ENCODE measurements around the gene PRR18. TPM values are rescaled to one million over a fixed set of nuclear protein-coding genes. Genes with fewer than 3 reads are reported as not detected.

PRR18 gene
- total and polyA plus RNA-seq, 9 of the 15 experiments (the other 6 are each of a cell fraction or from before 2014, with no cell fraction given), result not detected

- no peaks in the 10 kb centered on the region for H3K9me3 ChIP-seq (replicated peaks; ENCODE audit: control insufficient read depth, insufficient read depth, low read depth, low read length)
- H3K36me3 ChIP-seq (ENCODE audit: control insufficient read depth, insufficient read depth, low read length), result no peaks in the 10 kb centered on the region
- H3K4me1 ChIP-seq (replicated peaks in 1 of 2; ENCODE audit: control insufficient read depth in 2 of 2, insufficient read depth in 2 of 2, low read length in 2 of 2), result 0 out of 5 replicates have a peak, but pooled peaks cover 0 to under 1% of the 10 kb centered on the region in 2 experiments
- H3K79me2 ChIP-seq (ENCODE audit: control insufficient read depth, insufficient read depth, low read length), result no peaks in the 10 kb centered on the region
- BruUV-seq (replicated peaks), result no TSS peak
- H3K27me3 ChIP-seq (ENCODE audit: control insufficient read depth in 2 of 2, insufficient read depth in 2 of 2, low read length in 2 of 2), result peaks cover 42 to 65% of the 10 kb centered on the region in 2 experiments
- FAIRE-seq, result no peak
- in situ Hi-C loops (cut with MboI), result no loop called here
- H3K4me2 ChIP-seq (ENCODE audit: insufficient read depth, low read length), result no peak overlapping the region
- TF ChIP-seq RREB1 (CRISPR knock-in tag; IDR thresholded peaks at IDR 0.05) (no peak), MEF2A (IDR thresholded peaks at IDR 0.05; ENCODE audit: control insufficient read depth, low read depth, low read length) (no peak), SMC3 (conservative IDR thresholded peaks at IDR 0.05; ENCODE audit: insufficient read depth, low read depth, low read length) (no peak), BRD9 (IDR thresholded peaks at IDR 0.05; ENCODE audit: low read depth, partially characterized antibody) (no peak), CGGBP1 (CRISPR knock-in tag; IDR thresholded peaks at IDR 0.05) (no peak), KHSRP (IDR thresholded peaks at IDR 0.05) (no peak), PRPF4 (IDR thresholded peaks at IDR 0.05; ENCODE audit: insufficient read depth, low read depth, low read length, poor library complexity, severe bottlenecking) (no peak), MBD1 (CRISPR knock-in tag; IDR thresholded peaks at IDR 0.05) (no peak), ZNF184 (CRISPR knock-in tag; IDR thresholded peaks at IDR 0.05) (no peak), NCOA6 (IDR thresholded peaks at IDR 0.05) (no peak)
- no peak for DNase-seq (ENCODE audit: extremely low read depth in 1 of 4, low spot score in 3 of 4)
- no peak overlapping the region for H3K4me3 ChIP-seq
- intact Hi-C loops (cut with micrococcal nuclease), result no loop called here
- ChIA-PET CTCF (ENCODE audit: low intra/inter-chr PET ratio) (no interaction called here), POLR2A (interaction anchor here (0.7 kb wide), 2 partner anchors 11 to 364 kb away, joined by 3 read pairs; no protein-coding TSS in a partner anchor)
- H3K9me1 ChIP-seq (ENCODE audit: control insufficient read depth, insufficient read depth, low read length), result no peaks in the 10 kb centered on the region
- no peak overlapping the region for H2AFZ ChIP-seq (ENCODE audit: low read depth, low read length)
- WGBS (ENCODE audit: insufficient coverage, low coverage, missing lambda C conversion rate), result 13% methylated on average over 23 of the region's 23 CpGs
- no peak overlapping the region for H3K9ac ChIP-seq (ENCODE audit: insufficient read depth in 1 of 2, low read depth in 2 of 2, low read length in 2 of 2)
- H4K20me1 ChIP-seq (replicated peaks; ENCODE audit: control insufficient read depth, insufficient read depth, low read length), result no peaks in the 10 kb centered on the region
- ATAC-seq, result no peak
- no peak overlapping the region for H3K27ac ChIP-seq (ENCODE audit: extremely low read depth, low read depth, low read length)
These were observed 10.6 kb downstream of the PRR18 start for GRCh38 chr6:166297606-166298005.

Data from K562 (cell line).